ENCODE results near the gene TRPM6.

TRPM6 gene

GRCh38 chr9:74742792-74743730 is 144.7 kb downstream of the TRPM6 start:
- TF ChIP-seq CTCF (IDR thresholded peaks at IDR 0.05): peak; percentile 74

- TF ChIP-seq CTCF (IDR thresholded peaks at IDR 0.05): no peak
Measured at GRCh38 chr9:74742191-74742790, 145.4 kb downstream of the TRPM6 start.

GRCh38 chr9:74736646-74737045 is 151.1 kb downstream of the TRPM6 start:
- TF ChIP-seq CTCF (IDR thresholded peaks at IDR 0.05): no peak

GRCh38 chr9:74735761-74736160 is 152.0 kb downstream of the TRPM6 start:
- TF ChIP-seq CTCF (IDR thresholded peaks at IDR 0.05): no peak

- no peak for TF ChIP-seq CTCF (IDR thresholded peaks at IDR 0.05)
Measured at GRCh38 chr9:74729136-74729695, 158.5 kb downstream of the TRPM6 start.

- TF ChIP-seq CTCF (IDR thresholded peaks at IDR 0.05): no peak
Measured at GRCh38 chr9:74728176-74728575, 159.5 kb downstream of the TRPM6 start.

- no peak for TF ChIP-seq CTCF (IDR thresholded peaks at IDR 0.05)
Measured at GRCh38 chr9:74726581-74726980, 161.1 kb downstream of the TRPM6 start.
